GM10266 (cell line): Measurements from ENCODE around the gene NCKAP5.

ENCODE experiments used
- DNase-seq: peaks from one replicate; pipeline ENCODE4 v3.0.0; 2012; ENCODE audit errors: extremely low spot score
- CTCF ChIP-seq: IDR thresholded peaks from 2 replicates; pipeline ENCODE4 v1.5.1; 2012; ENCODE audit warnings: mild to moderate bottlenecking, low read depth; ENCODE audit not compliant: control insufficient read depth, insufficient read depth; ENCODE audit errors: missing control alignments

NCKAP5 gene

DNA sequence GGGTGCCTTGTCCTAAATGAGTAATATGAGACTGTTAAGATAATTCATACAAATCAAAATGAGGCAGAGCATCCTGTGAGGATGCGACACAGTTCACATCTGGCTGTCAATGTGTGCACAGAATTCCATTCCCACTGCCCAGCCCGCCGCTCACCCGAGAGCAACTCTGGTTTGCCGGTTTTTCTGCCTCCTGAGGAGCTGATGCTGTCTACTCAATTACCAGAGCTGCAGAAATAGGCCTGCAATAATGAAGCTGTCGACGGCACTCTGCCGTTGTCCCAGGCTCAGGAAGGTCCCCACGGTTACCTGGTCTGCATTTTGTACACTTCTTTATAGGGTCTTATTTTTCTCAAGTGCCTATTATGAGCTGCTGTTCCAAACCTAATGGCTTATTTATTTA, 842.5 kb downstream of the NCKAP5 start:
- no peak for DNase-seq
- TF ChIP-seq CTCF = no peak

DNA sequence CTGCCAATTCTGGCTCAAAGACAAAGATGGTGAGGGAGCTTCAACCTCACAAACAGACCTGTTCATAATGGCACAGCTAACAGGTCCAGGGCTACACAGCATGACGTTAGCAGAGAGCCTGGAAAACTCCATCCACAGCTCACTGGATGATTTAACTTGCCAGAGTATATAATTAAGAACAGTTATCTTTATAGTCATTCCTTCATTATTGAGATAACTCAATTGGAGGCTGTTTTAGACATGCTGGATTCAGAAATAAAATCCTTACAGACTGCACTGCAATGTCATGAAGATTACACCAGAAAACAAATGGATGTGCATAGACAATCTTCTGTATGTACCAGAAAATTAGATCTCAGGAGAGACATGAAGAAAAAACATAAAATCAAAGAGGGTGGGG, 843.1 kb downstream of the NCKAP5 start:
- TF ChIP-seq CTCF = no peak
- no peak for DNase-seq

DNA sequence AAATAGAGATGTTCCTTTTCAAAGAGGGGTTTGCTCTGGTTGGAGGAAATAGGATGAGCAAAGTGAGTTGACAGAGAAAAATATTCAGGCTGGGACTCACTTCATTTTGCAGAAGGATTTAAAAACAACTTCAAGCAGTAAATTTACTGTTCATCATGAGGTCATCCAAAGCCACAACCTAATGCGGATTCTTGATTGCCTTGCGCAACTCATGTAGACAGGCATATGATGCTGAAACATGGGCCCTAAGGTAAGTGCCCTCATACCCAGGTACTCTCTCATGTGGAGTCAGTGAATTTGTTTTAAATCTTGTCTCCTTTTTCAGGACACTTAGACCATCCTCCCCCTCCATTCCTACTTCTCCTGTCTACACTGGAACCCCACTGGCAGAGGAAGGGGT, 846.3 kb downstream of the NCKAP5 start:
- DNase-seq = no peak

GRCh38 chr2:132720393-132720792, 847.9 kb downstream of the NCKAP5 start:
- no peak for TF ChIP-seq CTCF
- no peak for DNase-seq

More for the DNA sequence above, 846.3 kb downstream of the NCKAP5 start:
- no peak for TF ChIP-seq CTCF

DNA sequence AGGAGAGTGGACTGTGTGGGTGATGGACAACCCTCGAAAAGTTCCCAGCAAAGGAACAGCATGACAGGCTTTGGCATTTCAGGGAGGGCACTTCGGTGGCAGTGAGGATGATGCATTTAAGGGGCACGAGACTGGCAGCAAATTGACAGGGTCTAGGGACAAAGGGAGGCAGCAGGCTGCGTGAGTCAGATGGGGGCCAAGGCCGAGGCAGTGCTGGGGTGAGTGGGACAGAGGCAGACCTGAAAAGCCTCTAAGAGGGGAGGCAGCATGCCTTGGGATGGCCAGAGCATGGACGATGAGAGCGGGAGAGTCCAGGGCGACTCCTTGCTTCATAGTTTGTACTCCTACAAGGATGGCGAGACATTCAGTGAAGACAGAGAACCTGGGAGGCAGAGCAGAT, 848.8 kb downstream of the NCKAP5 start:
- no peak for TF ChIP-seq CTCF
- DNase-seq = no peak

GRCh38 chr2:132716954-132717353, 851.3 kb downstream of the NCKAP5 start:
- no peak for TF ChIP-seq CTCF

GRCh38 chr2:132715386-132716351, 852.6 kb downstream of the NCKAP5 start:
- no peak for DNase-seq
- no peak for TF ChIP-seq CTCF

More at GRCh38 chr2:132716954-132717353, 851.3 kb downstream of the NCKAP5 start:
- DNase-seq = no peak
